H1 (cell line): ENCODE data around the gene OR56A4. TPM values are rescaled to one million over a fixed set of nuclear protein-coding genes. Genes with fewer than 3 reads are reported as not detected.

Source experiments
- EP300 ChIP-seq, 2 experiments: IDR thresholded peaks; 1 replicate in 1 of 2; 2 replicates in 1 of 2; pipeline ENCODE4 v1.6.1; 2011 to 2012; ENCODE audit warnings: low read depth in 2 of 2, low read length in 2 of 2, mild to moderate bottlenecking in 2 of 2, borderline replicate concordance in 1 of 2, inconsistent platforms in 1 of 2, moderate library complexity in 1 of 2
- KDM1A ChIP-seq: fragments of 200-600, 300-600 bp; sonication (generic); IDR thresholded peaks from 2 replicates; pipeline ENCODE4 v1.7.1; 2016; ENCODE audit warnings: mild to moderate bottlenecking, low read length, borderline replicate concordance
- YY1 ChIP-seq: IDR thresholded peaks from 2 replicates; pipeline ENCODE4 v1.6.1; 2011; ENCODE audit warnings: low read depth, mild to moderate bottlenecking, low read length
- polyA plus RNA-seq, 7 experiments: library from polyadenylated mRNA; depleted of rRNA in 3 of 7; stranded (reverse) in 5 of 7; unstranded in 2 of 7; fragments of >200 nt in 5 of 7; fragments of 200-250 nt in 2 of 7; gene quantifications; 1 replicate in 5 of 7; 2 replicates in 1 of 7; 4 replicates in 1 of 7; pipeline versions ENCODE4 v1.2.1 to v1.2.3, GENCODE V29; 2011 to 2013; ENCODE audit warnings: missing spikeins in 2 of 7, mixed read lengths in 2 of 7
- total RNA-seq: library from RNA; stranded (reverse); fragmentation: NEBNext Ultra II Directional; extraction: Animal tissue kit (Norgen Biotek cat#: 25700); gene quantifications from 2 replicates; pipeline ENCODE4 v1.2.1, GENCODE V29; 2021
- TF ChIP-seq, protein P1 (sequence below): fragments of 300-600 bp; sonication (generic); IDR thresholded peaks from 2 replicates; pipeline ENCODE4 v1.7.1; 2012; ENCODE audit warnings: low read length, moderate library complexity, mild to moderate bottlenecking, inconsistent platforms; ENCODE audit not compliant: insufficient replicate concordance

The OR56A4 gene
- total and polyA plus RNA-seq, 2 of the 8 experiments (the other 6 are each of a cell fraction or from before 2014, with no cell fraction given) = 0.15 TPM; not detected in 1

DNA sequence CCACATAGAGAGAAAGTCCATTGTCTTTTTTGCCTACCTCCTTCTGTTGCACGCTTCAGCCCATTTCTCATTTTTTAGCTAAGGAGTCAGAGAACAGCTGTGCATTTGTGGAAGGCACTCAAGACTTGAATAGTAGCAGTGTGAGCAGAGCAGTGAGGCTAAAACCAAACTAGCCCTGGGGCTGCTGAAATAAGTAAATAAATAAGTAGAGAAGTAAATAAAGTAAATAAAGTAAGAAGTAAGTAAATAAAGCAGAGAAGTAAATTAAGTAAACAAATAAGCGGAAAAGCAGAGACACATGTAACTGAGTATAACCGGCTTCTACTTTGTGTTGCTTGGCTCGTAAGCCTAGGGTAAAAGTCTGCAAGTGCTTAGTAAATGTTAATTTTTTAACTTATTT is 17.5 kb downstream of the OR56A4 start (continued):
- no peak for TF ChIP-seq YY1
- TF ChIP-seq EP300 (IDR thresholded peaks at IDR 0.05; ENCODE audit: borderline replicate concordance in 1 of 2, low read depth in 2 of 2, low read length in 2 of 2) = no peak
- TF ChIP-seq, protein P1, sequence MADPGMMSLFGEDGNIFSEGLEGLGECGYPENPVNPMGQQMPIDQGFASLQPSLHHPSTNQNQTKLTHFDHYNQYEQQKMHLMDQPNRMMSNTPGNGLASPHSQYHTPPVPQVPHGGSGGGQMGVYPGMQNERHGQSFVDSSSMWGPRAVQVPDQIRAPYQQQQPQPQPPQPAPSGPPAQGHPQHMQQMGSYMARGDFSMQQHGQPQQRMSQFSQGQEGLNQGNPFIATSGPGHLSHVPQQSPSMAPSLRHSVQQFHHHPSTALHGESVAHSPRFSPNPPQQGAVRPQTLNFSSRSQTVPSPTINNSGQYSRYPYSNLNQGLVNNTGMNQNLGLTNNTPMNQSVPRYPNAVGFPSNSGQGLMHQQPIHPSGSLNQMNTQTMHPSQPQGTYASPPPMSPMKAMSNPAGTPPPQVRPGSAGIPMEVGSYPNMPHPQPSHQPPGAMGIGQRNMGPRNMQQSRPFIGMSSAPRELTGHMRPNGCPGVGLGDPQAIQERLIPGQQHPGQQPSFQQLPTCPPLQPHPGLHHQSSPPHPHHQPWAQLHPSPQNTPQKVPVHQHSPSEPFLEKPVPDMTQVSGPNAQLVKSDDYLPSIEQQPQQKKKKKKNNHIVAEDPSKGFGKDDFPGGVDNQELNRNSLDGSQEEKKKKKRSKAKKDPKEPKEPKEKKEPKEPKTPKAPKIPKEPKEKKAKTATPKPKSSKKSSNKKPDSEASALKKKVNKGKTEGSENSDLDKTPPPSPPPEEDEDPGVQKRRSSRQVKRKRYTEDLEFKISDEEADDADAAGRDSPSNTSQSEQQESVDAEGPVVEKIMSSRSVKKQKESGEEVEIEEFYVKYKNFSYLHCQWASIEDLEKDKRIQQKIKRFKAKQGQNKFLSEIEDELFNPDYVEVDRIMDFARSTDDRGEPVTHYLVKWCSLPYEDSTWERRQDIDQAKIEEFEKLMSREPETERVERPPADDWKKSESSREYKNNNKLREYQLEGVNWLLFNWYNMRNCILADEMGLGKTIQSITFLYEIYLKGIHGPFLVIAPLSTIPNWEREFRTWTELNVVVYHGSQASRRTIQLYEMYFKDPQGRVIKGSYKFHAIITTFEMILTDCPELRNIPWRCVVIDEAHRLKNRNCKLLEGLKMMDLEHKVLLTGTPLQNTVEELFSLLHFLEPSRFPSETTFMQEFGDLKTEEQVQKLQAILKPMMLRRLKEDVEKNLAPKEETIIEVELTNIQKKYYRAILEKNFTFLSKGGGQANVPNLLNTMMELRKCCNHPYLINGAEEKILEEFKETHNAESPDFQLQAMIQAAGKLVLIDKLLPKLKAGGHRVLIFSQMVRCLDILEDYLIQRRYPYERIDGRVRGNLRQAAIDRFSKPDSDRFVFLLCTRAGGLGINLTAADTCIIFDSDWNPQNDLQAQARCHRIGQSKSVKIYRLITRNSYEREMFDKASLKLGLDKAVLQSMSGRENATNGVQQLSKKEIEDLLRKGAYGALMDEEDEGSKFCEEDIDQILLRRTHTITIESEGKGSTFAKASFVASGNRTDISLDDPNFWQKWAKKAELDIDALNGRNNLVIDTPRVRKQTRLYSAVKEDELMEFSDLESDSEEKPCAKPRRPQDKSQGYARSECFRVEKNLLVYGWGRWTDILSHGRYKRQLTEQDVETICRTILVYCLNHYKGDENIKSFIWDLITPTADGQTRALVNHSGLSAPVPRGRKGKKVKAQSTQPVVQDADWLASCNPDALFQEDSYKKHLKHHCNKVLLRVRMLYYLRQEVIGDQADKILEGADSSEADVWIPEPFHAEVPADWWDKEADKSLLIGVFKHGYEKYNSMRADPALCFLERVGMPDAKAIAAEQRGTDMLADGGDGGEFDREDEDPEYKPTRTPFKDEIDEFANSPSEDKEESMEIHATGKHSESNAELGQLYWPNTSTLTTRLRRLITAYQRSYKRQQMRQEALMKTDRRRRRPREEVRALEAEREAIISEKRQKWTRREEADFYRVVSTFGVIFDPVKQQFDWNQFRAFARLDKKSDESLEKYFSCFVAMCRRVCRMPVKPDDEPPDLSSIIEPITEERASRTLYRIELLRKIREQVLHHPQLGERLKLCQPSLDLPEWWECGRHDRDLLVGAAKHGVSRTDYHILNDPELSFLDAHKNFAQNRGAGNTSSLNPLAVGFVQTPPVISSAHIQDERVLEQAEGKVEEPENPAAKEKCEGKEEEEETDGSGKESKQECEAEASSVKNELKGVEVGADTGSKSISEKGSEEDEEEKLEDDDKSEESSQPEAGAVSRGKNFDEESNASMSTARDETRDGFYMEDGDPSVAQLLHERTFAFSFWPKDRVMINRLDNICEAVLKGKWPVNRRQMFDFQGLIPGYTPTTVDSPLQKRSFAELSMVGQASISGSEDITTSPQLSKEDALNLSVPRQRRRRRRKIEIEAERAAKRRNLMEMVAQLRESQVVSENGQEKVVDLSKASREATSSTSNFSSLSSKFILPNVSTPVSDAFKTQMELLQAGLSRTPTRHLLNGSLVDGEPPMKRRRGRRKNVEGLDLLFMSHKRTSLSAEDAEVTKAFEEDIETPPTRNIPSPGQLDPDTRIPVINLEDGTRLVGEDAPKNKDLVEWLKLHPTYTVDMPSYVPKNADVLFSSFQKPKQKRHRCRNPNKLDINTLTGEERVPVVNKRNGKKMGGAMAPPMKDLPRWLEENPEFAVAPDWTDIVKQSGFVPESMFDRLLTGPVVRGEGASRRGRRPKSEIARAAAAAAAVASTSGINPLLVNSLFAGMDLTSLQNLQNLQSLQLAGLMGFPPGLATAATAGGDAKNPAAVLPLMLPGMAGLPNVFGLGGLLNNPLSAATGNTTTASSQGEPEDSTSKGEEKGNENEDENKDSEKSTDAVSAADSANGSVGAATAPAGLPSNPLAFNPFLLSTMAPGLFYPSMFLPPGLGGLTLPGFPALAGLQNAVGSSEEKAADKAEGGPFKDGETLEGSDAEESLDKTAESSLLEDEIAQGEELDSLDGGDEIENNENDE = no peak
- no peak for TF ChIP-seq KDM1A
